ENCODE data around the gene NOTUM.

NOTUM gene

DNA sequence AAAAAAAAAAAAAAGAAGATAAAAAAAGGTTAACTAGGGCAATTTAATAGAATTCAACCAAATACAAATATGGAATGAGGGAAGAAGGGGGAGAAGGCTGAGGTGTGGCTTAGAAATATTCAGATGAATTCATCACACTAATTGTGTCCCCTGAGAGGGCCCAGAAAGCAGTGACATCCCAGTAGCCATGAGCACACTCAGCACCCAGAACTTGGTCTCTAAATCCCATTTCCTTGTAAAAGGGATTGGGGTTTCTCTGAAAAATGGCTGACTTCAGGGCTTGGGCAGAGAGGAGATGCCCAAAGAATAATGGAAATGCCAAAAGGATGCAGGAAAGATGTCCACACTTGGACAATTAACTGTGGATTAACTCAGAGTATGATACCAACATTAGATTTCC is 12.4 kb upstream of the NOTUM start:
- Mint-ChIP-seq H3K36me3 (ENCODE audit: low read depth) (peaks cover 3% of the 10 kb centered on the region), H3K4me3 (no peak overlapping the region), H3K9me3 (no peaks in the 10 kb centered on the region), H3K27me3 (no peaks in the 10 kb centered on the region), H3K4me1 (ENCODE audit: low read depth) (peaks cover 17% of the 10 kb centered on the region), H3K27ac (no peak overlapping the region)
- no peak for DNase-seq

DNA sequence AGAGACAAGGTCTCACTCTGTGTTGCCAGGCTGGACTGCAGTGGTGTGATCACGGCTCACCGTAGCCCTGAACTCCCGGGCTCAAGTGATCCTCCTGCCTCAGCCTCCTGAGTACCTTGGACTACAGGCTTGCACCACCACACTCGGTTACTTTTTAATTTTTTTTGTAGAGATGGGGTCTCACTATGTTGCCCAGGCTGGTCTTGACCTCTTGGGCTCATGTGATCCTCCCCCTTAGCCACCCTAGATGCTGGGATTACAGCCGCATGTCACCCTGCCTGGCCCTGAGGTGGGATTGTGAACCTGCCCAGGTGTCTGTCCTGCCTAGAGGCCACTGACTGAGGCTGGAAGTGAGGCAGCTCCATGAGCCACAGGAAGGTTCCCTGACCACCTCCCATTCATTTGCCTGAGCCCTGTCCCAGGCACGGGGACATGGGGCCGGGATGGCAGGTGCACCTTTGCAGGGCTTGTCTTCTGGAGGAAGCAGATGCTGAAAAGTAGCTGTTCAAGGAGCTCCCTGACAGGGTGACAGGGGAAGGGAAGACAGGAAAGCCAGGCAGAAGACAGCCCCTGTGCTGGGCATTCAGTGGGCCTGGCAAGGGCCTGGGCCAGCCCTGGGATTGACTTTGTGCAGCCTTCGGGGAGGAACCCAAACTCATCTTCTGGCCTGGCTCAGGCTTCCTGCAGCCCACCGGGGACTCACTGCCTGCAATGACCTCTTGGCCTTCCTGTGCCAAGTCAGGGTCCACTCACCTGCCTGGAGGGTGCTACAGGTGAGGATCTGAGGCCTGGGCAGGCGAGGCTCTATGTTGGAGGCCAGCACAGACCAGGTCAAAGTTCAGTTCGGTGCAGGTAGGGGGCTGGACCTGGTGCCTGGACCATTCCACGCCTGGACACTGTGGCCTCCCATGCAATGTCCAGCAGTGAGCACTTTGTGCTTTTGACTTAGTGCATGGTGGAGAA is 8.1 kb upstream of the NOTUM start:
- H3K27ac Mint-ChIP-seq: no peak overlapping the region

DNA sequence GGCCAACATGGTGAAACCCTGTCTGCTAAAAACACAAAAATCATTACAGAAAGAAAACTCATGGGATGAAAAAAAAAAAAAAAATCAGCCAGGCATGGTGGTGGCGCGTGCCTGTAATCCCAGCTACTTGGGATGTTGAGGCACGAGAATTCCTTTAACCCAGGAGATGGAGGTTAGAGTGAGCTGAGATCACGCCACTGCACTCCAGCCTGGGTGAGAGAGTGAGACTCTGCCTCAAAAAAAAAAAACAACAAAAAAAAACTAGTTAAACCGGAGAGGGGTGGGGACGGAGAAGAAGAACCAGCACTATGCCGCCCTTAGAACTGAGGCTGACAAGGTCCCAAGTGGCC is 7.4 kb upstream of the NOTUM start:
- Mint-ChIP-seq H3K4me1 (ENCODE audit: low read depth) (peaks cover 13% of the 10 kb centered on the region), H3K9me3 (no peaks in the 10 kb centered on the region), H3K36me3 (ENCODE audit: low read depth) (no peaks in the 10 kb centered on the region), H3K27ac (peak overlapping the region; percentile 86), H3K4me3 (peak overlapping the region; percentile 65), H3K27me3 (peaks cover 12% of the 10 kb centered on the region)
- no peak for DNase-seq

More for the DNA sequence above, 8.1 kb upstream of the NOTUM start:
- Mint-ChIP-seq H3K4me1 (ENCODE audit: low read depth) (peaks cover 13% of the 10 kb centered on the region), H3K27me3 (peaks cover 6% of the 10 kb centered on the region), H3K36me3 (ENCODE audit: low read depth) (no peaks in the 10 kb centered on the region), H3K4me3 (no peak overlapping the region), H3K9me3 (no peaks in the 10 kb centered on the region)
- DNase-seq: no peak

DNA sequence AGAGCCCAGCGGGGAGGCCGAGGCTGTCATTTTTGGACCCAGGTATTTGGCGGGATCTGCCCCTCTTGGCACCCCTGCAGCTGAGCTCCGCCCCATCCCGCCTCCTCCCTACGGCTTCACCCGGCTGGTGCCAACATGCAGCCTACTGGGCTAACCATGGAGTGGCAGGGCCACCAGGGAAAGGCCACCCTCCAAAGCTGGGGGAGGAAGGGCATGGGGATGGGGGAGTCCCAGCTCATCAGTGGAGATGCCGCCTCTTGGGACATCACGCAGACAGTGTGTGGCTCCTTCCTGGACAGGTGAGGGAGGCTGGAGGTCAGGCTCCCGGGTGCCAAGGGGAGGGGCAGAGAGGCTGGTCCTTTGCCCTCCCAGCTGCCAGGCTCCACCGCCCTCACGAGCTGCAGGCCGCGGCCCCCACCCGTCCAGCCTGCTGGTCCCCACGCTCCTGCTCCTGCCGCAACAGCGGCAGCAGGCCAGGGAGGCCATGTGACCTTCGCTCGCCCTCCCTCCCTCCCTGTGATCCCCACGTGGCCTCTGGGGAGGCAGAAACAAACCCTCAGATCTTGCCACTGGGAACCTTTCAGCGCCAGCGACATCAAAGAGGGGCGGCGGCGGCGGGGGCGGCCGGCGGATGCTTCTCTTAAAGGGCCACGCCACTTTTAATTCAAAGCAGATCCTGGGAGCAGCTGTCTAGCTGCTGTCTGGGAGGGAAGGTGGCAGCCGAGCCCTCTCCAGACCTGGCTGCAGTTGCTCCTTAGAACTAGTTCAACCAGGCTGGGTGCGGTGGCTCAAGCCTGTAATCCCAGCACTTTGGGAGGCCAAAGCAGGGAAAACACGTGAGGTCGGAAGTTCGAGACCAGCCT is 6.8 kb upstream of the NOTUM start:
- no peaks in the 10 kb centered on the region for H3K36me3 Mint-ChIP-seq (ENCODE audit: low read depth)
- H3K27me3 Mint-ChIP-seq: peaks cover 16% of the 10 kb centered on the region
- H3K4me1 Mint-ChIP-seq (ENCODE audit: low read depth): peaks cover 13% of the 10 kb centered on the region
- no peaks in the 10 kb centered on the region for H3K9me3 Mint-ChIP-seq
- DNase-seq: peak; percentile 90
- H3K4me3 Mint-ChIP-seq: peak overlapping the region; percentile 65
- peak overlapping the region; percentile 86 for H3K27ac Mint-ChIP-seq

DNA sequence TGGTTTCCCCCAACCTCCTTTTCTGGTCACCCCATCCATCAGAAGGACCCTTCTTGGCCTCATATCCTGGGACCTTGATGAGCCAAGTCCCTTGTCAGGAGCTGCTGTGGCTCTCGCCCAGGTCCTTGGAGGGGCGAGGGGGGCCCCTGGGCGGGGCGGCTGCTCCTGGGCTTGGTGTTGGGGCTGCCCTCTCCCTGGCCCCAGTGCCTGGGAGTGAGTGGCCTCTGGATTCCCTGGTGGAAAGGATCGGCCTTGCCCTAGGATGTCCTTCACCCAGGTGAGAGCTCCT is 6.2 kb upstream of the NOTUM start:
- H3K27me3 Mint-ChIP-seq: peaks cover 22% of the 10 kb centered on the region
- DNase-seq: no peak
- H3K4me1 Mint-ChIP-seq (ENCODE audit: low read depth): peaks cover 13% of the 10 kb centered on the region
- no peak overlapping the region for H3K27ac Mint-ChIP-seq
- peak overlapping the region; percentile 65 for H3K4me3 Mint-ChIP-seq
- H3K9me3 Mint-ChIP-seq: no peaks in the 10 kb centered on the region
- no peaks in the 10 kb centered on the region for H3K36me3 Mint-ChIP-seq (ENCODE audit: low read depth)

DNA sequence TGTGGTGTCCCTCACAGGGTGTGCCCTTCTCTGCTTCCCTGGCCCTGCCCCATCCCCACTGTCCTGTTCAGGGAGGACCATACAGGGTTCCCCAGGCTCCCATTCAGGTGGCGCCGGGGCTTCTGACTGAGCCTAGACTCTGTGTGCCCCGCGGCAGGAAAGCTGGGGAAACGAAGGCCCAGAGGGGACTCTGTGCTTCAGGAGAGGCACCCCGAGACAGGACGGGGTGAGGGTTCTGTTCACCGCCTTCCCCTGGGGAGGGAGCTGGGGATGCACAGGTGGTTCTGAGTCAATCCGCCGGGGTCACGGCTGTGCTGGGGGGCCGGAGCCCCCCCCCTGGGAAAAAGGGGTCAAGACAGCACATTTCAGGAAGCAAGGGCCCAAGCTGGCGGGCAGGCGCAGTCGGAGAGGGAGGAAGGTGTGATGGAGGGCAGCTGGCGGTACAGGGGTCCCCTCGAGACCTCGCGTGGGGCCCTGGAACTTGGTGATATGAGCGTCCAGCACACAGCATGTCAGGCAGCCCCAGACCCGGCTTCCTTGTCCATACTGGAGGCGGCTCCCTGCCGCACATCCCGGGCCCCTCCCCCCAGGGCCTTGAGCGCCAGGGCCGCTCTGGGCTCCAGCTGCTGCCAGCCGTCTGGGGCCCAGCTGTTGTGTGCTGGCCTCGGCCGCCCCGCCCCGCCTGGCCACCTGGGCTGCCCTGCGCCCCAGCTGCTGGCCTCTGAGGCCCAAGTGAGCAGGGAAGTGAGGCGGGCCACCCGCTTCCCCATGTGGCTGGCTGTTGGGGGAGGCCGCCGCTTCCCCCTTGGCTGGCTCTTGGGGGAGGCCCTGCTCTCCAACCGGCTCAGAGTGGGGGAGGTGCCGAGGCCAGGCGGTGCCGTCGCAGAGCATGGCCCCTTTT is 5.6 kb upstream of the NOTUM start:
- Mint-ChIP-seq H3K4me1 (ENCODE audit: low read depth) (peaks cover 13% of the 10 kb centered on the region), H3K27ac (no peak overlapping the region), H3K4me3 (no peak overlapping the region), H3K27me3 (peaks cover 24% of the 10 kb centered on the region), H3K36me3 (ENCODE audit: low read depth) (no peaks in the 10 kb centered on the region), H3K9me3 (no peaks in the 10 kb centered on the region)
- no peak for DNase-seq

DNA sequence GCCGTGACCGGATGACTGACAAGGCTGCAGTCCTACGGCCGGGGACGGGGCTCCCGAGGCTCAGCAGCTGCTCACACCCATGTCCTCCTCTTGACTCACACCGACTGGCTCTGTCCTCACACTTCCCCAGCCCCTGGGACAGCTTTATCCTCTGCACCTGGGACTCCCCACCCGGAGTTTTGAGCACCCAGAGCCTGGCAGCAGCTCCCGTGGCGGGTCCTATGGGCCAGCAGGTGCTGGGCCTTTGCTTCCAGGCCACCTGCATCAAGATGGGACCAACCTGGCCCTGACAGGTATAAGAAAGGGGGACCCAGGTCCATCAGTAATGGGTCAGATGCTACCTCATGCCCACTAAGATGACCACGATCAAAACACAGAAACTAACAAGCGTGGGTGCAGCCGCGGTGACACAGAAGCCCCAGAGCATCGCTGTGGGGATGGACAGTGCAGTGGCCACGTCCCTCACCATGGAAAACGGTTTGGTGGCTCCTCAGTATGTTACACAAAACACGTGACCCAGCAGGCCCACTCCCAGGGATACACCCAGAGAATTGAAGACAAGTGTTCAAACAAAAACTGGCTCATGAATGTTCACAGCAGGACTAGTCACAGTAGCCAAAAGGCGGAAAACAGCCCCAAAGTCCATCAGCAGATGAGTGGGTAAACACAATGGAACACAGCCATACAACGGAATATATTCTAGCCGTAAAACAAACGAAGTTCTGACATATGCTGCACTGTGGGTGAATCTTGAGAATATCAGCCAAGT is 3.3 kb upstream of the NOTUM start:
- no peak for DNase-seq
- H3K27ac Mint-ChIP-seq: no peak overlapping the region
- peaks cover 13% of the 10 kb centered on the region for H3K4me1 Mint-ChIP-seq (ENCODE audit: low read depth)
- H3K27me3 Mint-ChIP-seq: peaks cover 27% of the 10 kb centered on the region
- H3K36me3 Mint-ChIP-seq (ENCODE audit: low read depth): no peaks in the 10 kb centered on the region
- no peaks in the 10 kb centered on the region for H3K9me3 Mint-ChIP-seq
- no peak overlapping the region for H3K4me3 Mint-ChIP-seq

DNA sequence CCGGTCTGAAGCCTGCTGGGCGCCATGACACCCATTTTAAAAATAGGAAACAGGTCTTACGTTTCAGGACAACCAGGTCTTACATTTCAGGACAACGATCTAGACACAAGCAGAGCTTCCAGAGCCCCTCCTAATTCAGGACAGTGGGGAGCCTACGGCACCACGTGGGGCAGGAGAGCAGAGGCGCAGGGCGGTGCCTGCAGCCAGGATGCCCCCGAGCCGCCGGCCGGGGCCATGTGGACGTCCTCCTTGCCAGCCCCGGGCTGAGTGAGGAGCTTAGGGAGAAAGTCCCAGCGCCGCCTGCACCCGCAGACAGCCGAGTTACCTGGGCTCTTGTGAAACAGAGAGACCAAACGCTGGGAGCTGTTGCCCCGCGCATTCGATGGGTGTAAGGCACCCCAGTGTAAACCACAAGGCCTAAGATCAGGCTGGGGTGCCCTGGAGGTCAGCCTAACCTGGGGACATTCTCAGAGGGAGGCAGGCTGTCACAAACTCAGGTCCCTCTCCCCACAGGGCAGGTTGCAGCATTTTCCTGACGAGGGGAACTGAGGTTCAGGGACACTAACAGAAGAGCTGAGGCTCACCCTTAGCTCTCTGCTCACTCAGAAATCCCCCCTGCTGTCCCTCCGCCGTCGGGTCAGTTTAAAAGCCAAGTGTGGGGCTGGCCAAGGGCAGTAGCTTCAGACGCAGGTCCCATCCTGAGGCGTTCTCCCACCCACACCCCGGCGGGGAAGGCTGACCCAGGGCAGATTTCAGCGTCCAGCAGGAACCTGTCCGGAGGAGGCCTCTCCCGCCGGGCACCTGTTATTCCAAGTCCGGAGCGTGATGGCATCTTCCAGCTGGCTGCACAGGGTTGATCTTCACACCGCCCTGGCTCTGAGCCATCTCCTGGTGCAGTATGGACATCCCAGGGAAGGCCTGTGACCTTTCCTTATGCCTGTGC is 1.8 kb upstream of the NOTUM start:
- Mint-ChIP-seq H3K27ac (no peak overlapping the region), H3K36me3 (ENCODE audit: low read depth) (no peaks in the 10 kb centered on the region), H3K4me1 (ENCODE audit: low read depth) (peaks cover 4% of the 10 kb centered on the region), H3K9me3 (no peaks in the 10 kb centered on the region), H3K4me3 (no peak overlapping the region), H3K27me3 (peaks cover 37% of the 10 kb centered on the region)
- DNase-seq: no peak

DNA sequence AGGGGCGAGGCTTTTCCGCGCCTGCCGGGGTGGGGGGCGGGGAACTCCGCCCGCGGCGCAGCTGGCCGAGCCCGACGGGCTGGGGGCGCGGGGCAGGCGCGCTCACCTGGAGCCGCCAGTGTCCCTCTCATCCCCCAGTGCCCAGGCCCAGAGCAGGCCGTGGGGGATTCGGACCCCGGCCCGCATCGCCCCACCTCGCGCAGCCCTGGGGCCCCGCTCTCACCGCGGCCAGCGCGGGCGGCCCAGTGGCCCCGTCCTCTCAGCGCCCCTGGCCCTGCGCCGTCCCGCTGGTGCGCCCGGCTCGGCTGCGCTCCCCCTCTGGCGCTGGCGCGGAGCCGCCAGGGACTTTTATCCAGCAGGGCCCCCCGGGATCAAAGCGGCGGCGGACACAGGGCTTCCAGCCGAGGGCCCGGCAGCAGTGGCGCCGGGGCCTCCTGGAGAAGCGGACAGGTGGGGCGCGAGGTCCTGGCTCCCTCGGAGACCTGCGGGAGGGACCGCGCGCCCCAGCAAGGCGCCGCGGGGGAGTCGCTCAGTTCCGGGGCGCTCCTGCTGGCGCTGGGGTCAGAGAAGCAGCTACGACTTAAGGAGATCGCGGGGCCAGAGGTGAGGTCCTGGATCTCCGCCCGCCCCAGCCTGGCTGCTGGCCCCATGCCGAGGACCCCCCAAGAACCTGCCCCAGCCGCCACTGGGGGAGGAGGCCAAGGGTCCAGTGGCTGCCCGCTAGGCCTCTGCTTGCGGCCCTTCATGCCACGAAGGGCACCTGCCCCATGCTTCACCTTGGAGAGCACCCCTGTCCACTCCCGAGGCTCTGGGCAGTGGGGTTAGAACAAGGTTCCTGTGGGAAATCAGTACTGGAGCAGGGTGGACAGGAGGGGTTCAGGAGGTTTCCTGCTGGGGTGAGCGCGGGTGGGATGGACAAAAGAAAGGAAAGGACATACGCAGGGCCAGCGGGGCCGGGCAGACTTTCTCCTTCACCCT is 823 bp upstream of the NOTUM start:
- Mint-ChIP-seq H3K4me3 (no peak overlapping the region), H3K27me3 (peaks cover 37% of the 10 kb centered on the region), H3K27ac (no peak overlapping the region)

DNA sequence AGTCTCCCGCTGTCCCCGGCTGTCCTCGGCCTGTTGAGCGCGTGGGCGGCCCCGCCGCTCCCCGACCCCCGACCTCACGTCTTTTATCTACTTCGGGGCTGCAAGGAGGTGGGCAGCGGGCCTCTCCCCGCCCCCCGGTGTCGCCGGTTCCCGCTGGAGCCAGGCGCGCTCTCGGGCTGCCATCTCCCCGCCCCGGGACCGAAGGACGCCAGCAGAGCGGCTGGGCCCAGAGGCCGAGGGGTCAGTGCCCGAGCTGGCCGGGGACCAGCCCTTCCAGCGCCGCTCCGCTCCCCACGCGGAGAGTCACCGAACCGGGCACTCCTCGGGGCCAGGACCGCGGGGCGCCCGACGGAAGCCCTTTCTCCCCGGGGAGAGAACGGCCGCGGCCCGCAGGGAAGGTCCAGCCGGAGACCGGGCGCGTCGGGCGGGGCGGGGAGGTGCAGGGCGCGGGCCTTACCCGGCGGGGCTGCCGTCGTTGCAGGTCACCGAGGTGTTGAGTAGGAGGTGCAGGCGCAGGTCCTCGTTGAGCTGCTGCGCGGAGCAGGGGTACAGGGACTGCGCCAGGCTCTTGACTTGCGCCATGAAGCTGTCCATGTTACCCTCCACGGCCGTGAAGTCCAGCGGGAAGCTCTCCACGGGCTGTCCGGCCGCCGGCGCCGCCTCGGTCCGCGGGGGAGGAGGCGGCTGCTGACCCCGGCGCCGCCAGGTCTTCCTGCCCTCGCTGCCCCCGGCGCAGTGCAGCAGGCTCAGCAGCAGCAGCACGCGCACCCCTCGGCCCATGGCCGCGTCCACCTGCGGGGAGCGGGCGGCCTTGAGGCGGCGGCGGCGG is 643 bp downstream of the NOTUM start:
- H3K36me3 Mint-ChIP-seq (ENCODE audit: low read depth): no peaks in the 10 kb centered on the region
- H3K27me3 Mint-ChIP-seq: peaks cover 37% of the 10 kb centered on the region
- H3K27ac Mint-ChIP-seq: no peak overlapping the region
- no peak overlapping the region for H3K4me3 Mint-ChIP-seq
- no peaks in the 10 kb centered on the region for H3K4me1 Mint-ChIP-seq (ENCODE audit: low read depth)
- H3K9me3 Mint-ChIP-seq: no peaks in the 10 kb centered on the region
- DNase-seq: peak; percentile 54

More for the DNA sequence above, 823 bp upstream of the NOTUM start:
- H3K4me1 Mint-ChIP-seq (ENCODE audit: low read depth): no peaks in the 10 kb centered on the region
- DNase-seq: no peak
- H3K9me3 Mint-ChIP-seq: no peaks in the 10 kb centered on the region
- H3K36me3 Mint-ChIP-seq (ENCODE audit: low read depth): no peaks in the 10 kb centered on the region

DNA sequence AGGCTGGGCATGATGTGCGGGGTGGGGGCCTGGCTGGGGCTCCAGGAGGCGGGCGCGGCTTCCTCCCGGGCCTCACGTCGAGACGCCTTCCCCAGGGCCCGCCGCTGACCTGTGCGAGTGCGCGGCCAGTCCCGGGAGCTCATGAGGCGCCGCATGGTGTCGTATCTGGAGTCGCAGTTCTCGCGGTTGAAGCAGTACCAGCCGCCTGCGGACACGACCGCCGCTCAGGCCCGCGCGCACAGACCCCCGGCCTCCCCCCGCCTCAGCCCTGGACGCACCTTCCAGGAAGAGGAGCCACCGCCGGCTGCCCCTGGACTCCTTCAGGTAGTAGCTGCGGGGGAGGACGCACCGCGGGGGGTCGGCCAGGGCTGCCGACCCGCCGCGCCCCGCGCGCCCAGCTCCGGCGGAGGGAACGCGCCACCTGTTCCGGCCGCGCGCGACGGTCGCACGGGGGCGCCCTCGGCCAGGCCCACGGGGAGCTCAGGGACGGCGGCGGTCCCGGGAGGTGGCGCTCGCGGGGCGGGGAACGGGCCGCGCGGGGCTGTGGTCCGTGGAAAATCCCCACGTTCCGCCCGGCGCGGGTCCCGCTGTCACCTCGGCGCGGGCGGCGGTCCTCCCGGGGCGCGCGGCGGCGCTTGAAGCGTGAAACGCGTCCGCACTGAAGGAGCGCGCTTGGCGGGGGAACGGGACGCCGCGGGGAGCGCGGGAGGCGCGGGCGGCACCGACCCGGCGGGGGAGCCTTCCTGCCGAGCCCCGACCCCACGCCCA is 1.4 kb downstream of the NOTUM start:
- H3K9me3 Mint-ChIP-seq: no peaks in the 10 kb centered on the region
- no peak overlapping the region for H3K27ac Mint-ChIP-seq
- H3K4me3 Mint-ChIP-seq: peak overlapping the region; percentile 36
- H3K36me3 Mint-ChIP-seq (ENCODE audit: low read depth): no peaks in the 10 kb centered on the region
- no peaks in the 10 kb centered on the region for H3K4me1 Mint-ChIP-seq (ENCODE audit: low read depth)
- peaks cover 36% of the 10 kb centered on the region for H3K27me3 Mint-ChIP-seq
- DNase-seq: peak; percentile 88

Measured in activated T-cell treated with anti-CD3 and anti-CD28 coated beads, Interleukin-2, amount 50 U/mL, for 24 hours (primary cell).